Left renal cortex interstitium (tissue), 4 donors: ENCODE results near the gene PTOV1. TPM values are rescaled to one million over a fixed set of nuclear protein-coding genes. Genes with fewer than 3 reads are reported as not detected.

Source experiments
- DNase-seq, 4 donors: peaks; one replicate each; pipeline ENCODE4 v3.0.0-alpha.2; 2013; ENCODE audit warnings: low read depth in 4 of 4, low spot score in 2 of 4, missing footprints in 1 of 4
- polyA plus RNA-seq, 4 donors: library from polyadenylated mRNA; unstranded; fragments of 120-200 nt; gene quantifications; one replicate each; pipeline ENCODE4 v1.2.1, GENCODE V29; 2013; ENCODE audit not compliant: insufficient read length in 4 of 4

The PTOV1 gene
- polyA plus RNA-seq, 4 donors, result 234 to 396 (median 355) TPM

- DNase-seq, result no peak
Measured at GRCh38 chr19:49908480-49909420, 57.8 kb downstream of the PTOV1 start.

GRCh38 chr19:49910179-49910578 is 59.2 kb downstream of the PTOV1 start:
- DNase-seq, result no peak

Other genes starting within 250 kb of the PTOV1 start
- gene RRAS, start 211.0 kb upstream of the PTOV1 start, polyA plus RNA-seq, result 10 to 100 TPM; 21.5 to 40.8 (median 26.9) TPM
- 10 to 100 TPM; 25.0 to 50.3 (median 40.5) TPM for gene SCAF1, start 208.9 kb upstream of the PTOV1 start, polyA plus RNA-seq
- gene IRF3, start 185.3 kb upstream of the PTOV1 start, polyA plus RNA-seq, result 10 to 100 TPM; 34.9 to 76.8 (median 65.1) TPM
- gene BCL2L12, start 185.2 kb upstream of the PTOV1 start, polyA plus RNA-seq, result 10 to 100 TPM; 17.6 to 33.9 (median 31.0) TPM
- gene PRMT1, start 173.9 kb upstream of the PTOV1 start, polyA plus RNA-seq, result 100 to 1,000 TPM; 192 to 264 (median 241) TPM
- gene ADM5, start 161.6 kb upstream of the PTOV1 start, polyA plus RNA-seq, result 1 to 10 TPM in 2 of 4 donors, under 1 TPM in 2; 0.49 to 2.1 (median 1.5) TPM
- 10 to 100 TPM; 10.0 to 13.1 (median 11.3) TPM for gene CPT1C, start 160.0 kb upstream of the PTOV1 start, polyA plus RNA-seq
- gene TSKS, start 87.9 kb upstream of the PTOV1 start, polyA plus RNA-seq, result under 1 TPM in 2 of 4 donors, not detected in 2; 0.14 TPM
- 10 to 100 TPM; 46.1 to 79.9 (median 67.1) TPM for gene AP2A1, start 84.2 kb upstream of the PTOV1 start, polyA plus RNA-seq
- gene FUZ, start 37.9 kb upstream of the PTOV1 start, polyA plus RNA-seq, result 10 to 100 TPM; 30.8 to 46.3 (median 39.4) TPM
- gene MED25, start 32.9 kb upstream of the PTOV1 start, polyA plus RNA-seq, result 10 to 100 TPM; 52.5 to 80.8 (median 67.4) TPM
- 100 to 1,000 TPM in 1 of 4 donors, 10 to 100 TPM in 3; 33.1 to 104 (median 72.8) TPM for gene PNKP, start 16.4 kb downstream of the PTOV1 start, polyA plus RNA-seq
- gene AKT1S1, start 26.2 kb downstream of the PTOV1 start, polyA plus RNA-seq, result 10 to 100 TPM; 27.4 to 49.0 (median 39.7) TPM
- 10 to 100 TPM; 38.5 to 61.3 (median 48.5) TPM for gene TBC1D17, start 26.5 kb downstream of the PTOV1 start, polyA plus RNA-seq
- gene IL4I1, start 45.7 kb downstream of the PTOV1 start, polyA plus RNA-seq, result 1 to 10 TPM; 2.3 to 3.0 (median 2.5) TPM
- 10 to 100 TPM; 20.2 to 31.1 (median 26.8) TPM for gene ATF5, start 78.0 kb downstream of the PTOV1 start, polyA plus RNA-seq
- 10 to 100 TPM; 51.8 to 82.7 (median 65.2) TPM for gene NUP62, start 78.3 kb downstream of the PTOV1 start, polyA plus RNA-seq
- 1 to 10 TPM; 4.1 to 7.7 (median 5.5) TPM for gene SIGLEC11, start 110.0 kb downstream of the PTOV1 start, polyA plus RNA-seq
- 10 to 100 TPM; 45.5 to 51.0 (median 48.2) TPM for gene VRK3, start 174.2 kb downstream of the PTOV1 start, polyA plus RNA-seq
- 10 to 100 TPM; 13.0 to 17.3 (median 15.4) TPM for gene ZNF473, start 174.8 kb downstream of the PTOV1 start, polyA plus RNA-seq